H9 (cell line): ENCODE data around the gene MCL1. TPM values are rescaled to one million over a fixed set of nuclear protein-coding genes. Genes with fewer than 3 reads are reported as not detected.

Experiments used
- DNase-seq: peaks from one replicate; pipeline ENCODE4 v3.0.0-alpha.2; 2017
- H2AFZ ChIP-seq: one replicate; pipeline ENCODE4 v1.6.1; 2013; ENCODE audit warnings: mild to moderate bottlenecking, low read length, control low read depth, moderate library complexity
- H2AK5ac ChIP-seq: 2 replicates; pipeline ENCODE4 v1.6.1; 2013; ENCODE audit warnings: low read length, control low read depth, mixed read lengths; ENCODE audit not compliant: insufficient read length
- H2BK120ac ChIP-seq: one replicate; pipeline ENCODE4 v1.6.1; 2013; ENCODE audit warnings: low read depth, mild to moderate bottlenecking, low read length, control low read depth, inconsistent platforms; ENCODE audit not compliant: poor library complexity, severe bottlenecking
- H2BK12ac ChIP-seq: 2 replicates; pipeline ENCODE4 v1.6.1; 2013; ENCODE audit warnings: low read length, control low read depth, mixed read lengths, low read depth; ENCODE audit not compliant: insufficient read length
- H2BK15ac ChIP-seq: 2 replicates; pipeline ENCODE4 v1.6.1; 2013; ENCODE audit warnings: low read depth, low read length, control low read depth
- H2BK20ac ChIP-seq: one replicate; pipeline ENCODE4 v1.6.1; 2013; ENCODE audit warnings: low read depth, mild to moderate bottlenecking, low read length, control low read depth, inconsistent platforms; ENCODE audit not compliant: poor library complexity, severe bottlenecking
- H2BK5ac ChIP-seq: 2 replicates; pipeline ENCODE4 v1.6.1; 2013; ENCODE audit warnings: low read length, control low read depth, mixed read lengths; ENCODE audit not compliant: insufficient read length
- H3K14ac ChIP-seq: 2 replicates; pipeline ENCODE4 v1.6.1; 2013; ENCODE audit warnings: low read length, control low read depth; ENCODE audit not compliant: insufficient read depth
- H3K18ac ChIP-seq: 2 replicates; pipeline ENCODE4 v1.6.1; 2013; ENCODE audit warnings: low read depth, mild to moderate bottlenecking, mixed read lengths, low read length, control low read depth; ENCODE audit not compliant: insufficient read length
- H3K23ac ChIP-seq: 2 replicates; pipeline ENCODE4 v1.6.1; 2013; ENCODE audit warnings: low read length, control low read depth, mixed read lengths, low read depth; ENCODE audit not compliant: insufficient read length
- H3K23me2 ChIP-seq: 2 replicates; pipeline ENCODE4 v1.6.1; 2013; ENCODE audit warnings: low read depth, mild to moderate bottlenecking, mixed read lengths, low read length, control low read depth; ENCODE audit not compliant: insufficient read length, poor library complexity, severe bottlenecking
- H3K27ac ChIP-seq: 2 replicates; pipeline ENCODE4 v1.5.1; 2013; ENCODE audit warnings: low read length, control low read depth, mixed read lengths, low read depth; ENCODE audit not compliant: insufficient read length
- H3K27me3 ChIP-seq: 2 replicates; pipeline ENCODE4 v1.6.1; 2013; ENCODE audit warnings: low read length, control low read depth, inconsistent platforms; ENCODE audit not compliant: insufficient read depth
- H3K4ac ChIP-seq: 2 replicates; pipeline ENCODE4 v1.6.1; 2013; ENCODE audit warnings: low read depth, mild to moderate bottlenecking, control low read depth, inconsistent platforms, low read length, moderate library complexity
- H3K4me1 ChIP-seq: 2 replicates; pipeline ENCODE4 v1.6.1; 2013; ENCODE audit warnings: low read length, control low read depth, inconsistent platforms; ENCODE audit not compliant: insufficient read depth
- H3K4me2 ChIP-seq: 2 replicates; pipeline ENCODE4 v1.6.1; 2013; ENCODE audit warnings: low read length, control low read depth, mixed read lengths; ENCODE audit not compliant: insufficient read length, insufficient read depth
- H3K56ac ChIP-seq: 2 replicates; pipeline ENCODE4 v1.6.1; 2013; ENCODE audit warnings: low read depth, mild to moderate bottlenecking, mixed read lengths, low read length, control low read depth; ENCODE audit not compliant: insufficient read length
- H3K79me1 ChIP-seq: 2 replicates; pipeline ENCODE4 v1.6.1; 2013; ENCODE audit warnings: low read depth, mild to moderate bottlenecking, moderate library complexity, low read length, control low read depth, inconsistent platforms; ENCODE audit not compliant: insufficient read depth, poor library complexity, severe bottlenecking
- H3K79me2 ChIP-seq: 2 replicates; pipeline ENCODE4 v1.6.1; 2013; ENCODE audit warnings: low read length, control low read depth, inconsistent platforms; ENCODE audit not compliant: insufficient read depth
- H3K9ac ChIP-seq: 2 replicates; pipeline ENCODE4 v1.6.1; 2013; ENCODE audit warnings: low read length, control low read depth, mixed read lengths; ENCODE audit not compliant: insufficient read length; ENCODE audit errors: extremely low read depth
- H3K9me3 ChIP-seq: one replicate; pipeline ENCODE4 v1.6.1; 2013; ENCODE audit warnings: low read depth, low read length, inconsistent platforms; ENCODE audit not compliant: control insufficient read depth
- H3T11ph ChIP-seq: one replicate; pipeline ENCODE4 v1.6.1; 2013; ENCODE audit warnings: mild to moderate bottlenecking, low read length, control low read depth, inconsistent platforms
- H4K20me1 ChIP-seq: one replicate; pipeline ENCODE4 v1.6.1; 2013; ENCODE audit not compliant: control insufficient read depth, insufficient read length, insufficient read depth
- H4K5ac ChIP-seq: 2 replicates; pipeline ENCODE4 v1.6.1; 2013; ENCODE audit warnings: low read depth, mild to moderate bottlenecking, mixed read lengths, low read length, control low read depth; ENCODE audit not compliant: insufficient read length
- H4K8ac ChIP-seq: replicated peaks from 2 replicates; pipeline ENCODE4 v1.6.1; 2013; ENCODE audit warnings: low read length, control low read depth, mixed read lengths, low read depth; ENCODE audit not compliant: insufficient read length
- H4K91ac ChIP-seq: 2 replicates; pipeline ENCODE4 v1.6.1; 2013; ENCODE audit warnings: low read depth, mild to moderate bottlenecking, moderate library complexity, mixed read lengths, low read length, control low read depth; ENCODE audit not compliant: insufficient read length
- H3K27ac Mint-ChIP-seq, 3 experiments: 2 replicates in 2 of 3; 3 replicates in 1 of 3; pipeline ENCODE4 v1.8.0; 2020 to 2021; ENCODE audit warnings: mixed read lengths in 3 of 3, mild to moderate bottlenecking in 1 of 3, moderate library complexity in 1 of 3
- H3K27me3 Mint-ChIP-seq: 2 replicates; pipeline ENCODE4 v1.8.0; 2021; ENCODE audit warnings: low read depth, mild to moderate bottlenecking, moderate library complexity, mixed read lengths
- H3K36me3 Mint-ChIP-seq, 3 experiments: 2 replicates in 2 of 3; 3 replicates in 1 of 3; pipeline ENCODE4 v1.8.0; 2020 to 2021; ENCODE audit warnings: low read depth in 3 of 3, mixed read lengths in 3 of 3; ENCODE audit not compliant: insufficient read depth in 1 of 3
- H3K4me1 Mint-ChIP-seq, 2 experiments: 2 replicates each; pipeline ENCODE4 v1.8.0; 2020; ENCODE audit warnings: mixed read lengths in 2 of 2
- H3K4me3 Mint-ChIP-seq, 2 experiments: 2 replicates in 1 of 2; 3 replicates in 1 of 2; pipeline ENCODE4 v1.8.0; 2020 to 2021; ENCODE audit warnings: mild to moderate bottlenecking in 2 of 2, mixed read lengths in 2 of 2, moderate library complexity in 1 of 2
- H3K9me3 Mint-ChIP-seq, 2 experiments: 2 replicates in 1 of 2; 3 replicates in 1 of 2; pipeline ENCODE4 v1.8.0; 2020; ENCODE audit warnings: mild to moderate bottlenecking in 2 of 2, mixed read lengths in 2 of 2, moderate library complexity in 1 of 2
- WGBS: extraction: QIAGEN DNeasy Blood & Tissue Kit; methylation state at CpG from one replicate; pipeline ENCODE4 v1.1.7; 2013; ENCODE audit warnings: missing lambda C conversion rate, low lambda C conversion rate, mixed read lengths; ENCODE audit not compliant: insufficient read length; ENCODE audit errors: extremely low coverage; 5-methylcytosine and 5-hydroxymethylcytosine counted together
- total RNA-seq: library from RNA; stranded (reverse); gene quantifications from 2 replicates; pipeline ENCODE4 v1.2.1, GENCODE V29; 2021
- TF ChIP-seq, protein P1 (sequence below): fragments of 200-600 bp; sonication (generic); conservative IDR thresholded peaks from 3 replicates; pipeline ENCODE4 v1.8.0; 2021; ENCODE audit warnings: antibody characterized with exemption, mild to moderate bottlenecking

The MCL1 gene
- total RNA-seq, 1 experiment from 2014 or later = 247 TPM

DNA sequence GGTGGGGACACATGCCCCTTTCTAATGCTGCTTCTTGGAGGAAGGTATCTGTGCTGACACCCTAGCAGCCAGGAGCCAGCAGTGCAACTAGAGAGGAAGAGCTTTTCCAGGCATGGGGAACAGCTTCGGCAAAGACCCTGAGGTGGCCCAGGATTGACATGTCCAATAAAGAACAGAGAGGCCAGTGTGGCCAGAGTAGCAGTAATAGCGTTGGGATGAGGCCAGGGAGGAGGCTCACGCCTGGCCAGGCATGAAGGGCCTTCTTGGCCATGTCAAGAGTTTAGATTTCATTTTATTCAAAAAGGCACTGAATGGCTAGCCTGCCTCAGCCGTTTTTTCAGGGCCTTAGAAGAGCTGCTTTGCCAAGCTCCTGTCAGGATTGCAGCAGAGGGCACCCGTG, 46.5 kb downstream of the MCL1 start:
- Histone ChIP-seq H2BK12ac (no peak overlapping the region), H4K8ac (no peak overlapping the region), H2AFZ (no peak overlapping the region), H4K91ac (no peak overlapping the region), H3K18ac (no peak overlapping the region), H3K4ac (no peak overlapping the region), H3K23me2 (no peaks in the 10 kb centered on the region), H3K4me1 (no peaks in the 10 kb centered on the region; the same call in 1 of the 2 replicates), H2BK20ac (no peak overlapping the region), H3K4me2 (no peak overlapping the region), H3K56ac (no peak overlapping the region), H2BK15ac (no peak overlapping the region), H3T11ph (no peak overlapping the region), H3K9ac (no peak overlapping the region), H2BK120ac (no peak overlapping the region), H3K79me2 (no peaks in the 10 kb centered on the region), H3K14ac (no peak overlapping the region), H3K23ac (no peak overlapping the region), H3K27me3 (no peaks in the 10 kb centered on the region), H4K5ac (no peak overlapping the region), H3K27ac (no peak overlapping the region), H2AK5ac (no peak overlapping the region), H3K9me3 (no peaks in the 10 kb centered on the region), H2BK5ac (no peak overlapping the region), H4K20me1 (no peaks in the 10 kb centered on the region), H3K79me1 (no peaks in the 10 kb centered on the region)
- DNase-seq = no peak
- Mint-ChIP-seq H3K9me3 (no peaks in the 10 kb centered on the region), H3K36me3 (no peaks in the 10 kb centered on the region), H3K27ac (no peak overlapping the region; a peak in 1 of 7 replicates), H3K27me3 (no peaks in the 10 kb centered on the region; the same call in 1 of the 2 replicates), H3K4me1 (peaks cover 10 to 20% of the 10 kb centered on the region in 2 experiments), H3K4me3 (no peak overlapping the region)
- TF ChIP-seq, protein P1, sequence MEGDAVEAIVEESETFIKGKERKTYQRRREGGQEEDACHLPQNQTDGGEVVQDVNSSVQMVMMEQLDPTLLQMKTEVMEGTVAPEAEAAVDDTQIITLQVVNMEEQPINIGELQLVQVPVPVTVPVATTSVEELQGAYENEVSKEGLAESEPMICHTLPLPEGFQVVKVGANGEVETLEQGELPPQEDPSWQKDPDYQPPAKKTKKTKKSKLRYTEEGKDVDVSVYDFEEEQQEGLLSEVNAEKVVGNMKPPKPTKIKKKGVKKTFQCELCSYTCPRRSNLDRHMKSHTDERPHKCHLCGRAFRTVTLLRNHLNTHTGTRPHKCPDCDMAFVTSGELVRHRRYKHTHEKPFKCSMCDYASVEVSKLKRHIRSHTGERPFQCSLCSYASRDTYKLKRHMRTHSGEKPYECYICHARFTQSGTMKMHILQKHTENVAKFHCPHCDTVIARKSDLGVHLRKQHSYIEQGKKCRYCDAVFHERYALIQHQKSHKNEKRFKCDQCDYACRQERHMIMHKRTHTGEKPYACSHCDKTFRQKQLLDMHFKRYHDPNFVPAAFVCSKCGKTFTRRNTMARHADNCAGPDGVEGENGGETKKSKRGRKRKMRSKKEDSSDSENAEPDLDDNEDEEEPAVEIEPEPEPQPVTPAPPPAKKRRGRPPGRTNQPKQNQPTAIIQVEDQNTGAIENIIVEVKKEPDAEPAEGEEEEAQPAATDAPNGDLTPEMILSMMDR = no peak
- no CpG with 5 or more reads among the region's 5 CpGs for WGBS
